Inferior parietal cortex (tissue), 1 donor: ENCODE results near the gene MBNL1.
A peak's percentile ranks its signal among the peaks of the same experiment; 100 is the strongest.

Experiments
- DNase-seq: peaks from one replicate; pipeline ENCODE4 v3.0.0-alpha.2; 2016; ENCODE audit errors: extremely low spot score

Gene MBNL1

DNA sequence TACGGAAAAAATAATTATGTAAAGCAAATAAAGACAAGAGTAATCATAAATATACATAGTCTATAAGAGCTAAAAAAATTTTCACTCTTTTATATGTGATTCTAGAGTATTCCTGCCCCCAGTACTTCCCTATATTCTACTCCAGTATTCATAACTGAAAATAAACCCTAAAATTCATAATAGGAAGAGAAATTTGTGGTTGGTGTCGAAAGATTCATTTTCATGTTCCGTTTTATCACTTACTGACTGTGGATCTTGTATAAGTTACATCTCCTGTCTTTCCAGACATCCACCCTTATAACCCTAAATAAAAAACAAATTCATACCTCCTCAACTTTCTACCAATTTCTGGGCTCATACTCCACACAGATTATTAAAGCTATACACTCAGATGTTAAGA, 16.0 kb upstream of the MBNL1 start:
- DNase-seq, result no peak

DNA sequence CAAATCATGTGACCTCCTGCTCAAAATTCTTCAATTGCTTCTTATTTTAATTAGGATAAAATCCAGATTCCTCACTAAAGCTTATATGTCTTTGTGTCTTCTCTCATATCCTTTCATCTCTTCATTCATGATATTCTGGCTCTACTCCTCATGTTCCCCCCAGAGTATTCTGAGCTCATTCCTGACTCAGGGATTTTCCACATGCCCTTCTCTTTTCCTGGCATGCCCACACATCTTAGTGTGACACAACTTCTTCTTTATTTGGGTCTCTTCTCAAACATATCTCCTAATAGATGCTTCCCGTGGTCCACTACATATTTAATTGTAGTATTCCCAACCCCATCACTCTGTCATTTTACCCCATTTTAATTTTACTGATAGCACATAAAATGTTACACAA, 15.2 kb upstream of the MBNL1 start:
- DNase-seq, result no peak

DNA sequence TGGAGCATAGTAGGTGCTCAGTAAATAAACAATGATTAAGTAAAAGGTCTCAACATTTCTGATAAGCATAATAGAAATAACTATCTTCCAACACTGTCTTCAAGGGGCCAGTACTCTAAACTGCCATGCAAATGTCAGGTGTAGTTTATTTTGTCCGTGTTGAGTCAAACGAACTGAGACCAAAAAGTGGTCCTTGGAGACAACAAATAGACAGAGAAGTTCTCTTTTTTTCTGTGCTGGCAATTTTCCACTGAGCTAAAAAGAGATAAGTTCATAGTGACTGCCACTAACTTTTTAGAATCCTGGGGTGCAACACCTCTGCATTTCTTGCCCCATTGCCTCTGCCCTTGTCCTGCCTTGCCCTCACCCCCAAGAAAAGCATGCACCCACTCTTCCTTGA, 14.7 kb upstream of the MBNL1 start:
- DNase-seq, result no peak

DNA sequence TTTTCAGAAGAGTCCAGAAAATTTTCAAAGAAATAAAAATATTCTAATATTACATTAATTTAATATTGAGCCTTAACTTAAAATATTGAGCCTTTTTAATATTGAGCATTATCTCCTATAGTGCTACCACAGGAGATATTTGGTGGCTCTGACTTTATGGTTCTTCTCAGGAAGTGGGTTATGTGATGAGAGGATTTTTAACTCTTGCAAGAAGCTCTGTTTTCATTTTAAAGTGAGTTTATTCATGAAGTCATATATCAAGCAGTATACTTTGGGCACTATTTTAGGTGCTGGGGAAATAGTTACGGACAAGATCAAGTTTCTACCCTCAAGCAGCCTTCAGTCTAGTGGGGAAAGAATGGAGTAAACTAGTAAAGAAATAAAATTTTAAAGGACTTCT, 13.4 kb upstream of the MBNL1 start:
- DNase-seq, result no peak

DNA sequence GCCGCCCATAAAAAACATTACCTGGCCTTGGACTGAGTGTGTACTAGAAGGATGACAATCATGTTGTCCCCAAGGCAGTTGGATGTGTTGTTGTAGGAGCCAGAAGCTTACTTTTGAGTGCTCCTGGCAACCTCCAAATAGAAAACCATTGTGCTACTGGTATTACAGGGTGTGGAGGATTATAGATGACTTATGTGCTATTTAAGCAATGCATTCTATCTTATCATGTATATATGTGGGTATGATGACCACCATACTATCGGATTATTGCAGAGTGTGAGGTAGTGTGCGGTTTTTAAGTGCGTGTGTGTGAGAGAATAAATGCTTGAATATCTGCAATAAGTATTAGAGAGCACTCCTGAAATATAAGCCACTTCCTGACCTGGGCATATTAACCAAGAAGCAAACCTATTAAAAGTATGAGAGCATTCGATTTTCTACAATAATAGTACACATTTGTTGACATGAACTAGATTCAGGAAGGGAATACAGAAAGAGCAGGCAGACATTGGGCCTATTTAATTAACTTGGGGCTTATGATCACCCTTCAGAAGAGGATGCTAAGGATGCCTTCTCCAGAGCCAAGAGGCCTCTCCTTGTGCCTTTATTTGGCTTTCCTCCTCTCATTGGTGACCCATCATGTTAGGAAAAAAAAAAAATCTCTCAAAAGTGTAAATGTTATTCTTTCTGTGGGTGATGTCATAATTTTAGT, 11.7 kb upstream of the MBNL1 start:
- no peak for DNase-seq

DNA sequence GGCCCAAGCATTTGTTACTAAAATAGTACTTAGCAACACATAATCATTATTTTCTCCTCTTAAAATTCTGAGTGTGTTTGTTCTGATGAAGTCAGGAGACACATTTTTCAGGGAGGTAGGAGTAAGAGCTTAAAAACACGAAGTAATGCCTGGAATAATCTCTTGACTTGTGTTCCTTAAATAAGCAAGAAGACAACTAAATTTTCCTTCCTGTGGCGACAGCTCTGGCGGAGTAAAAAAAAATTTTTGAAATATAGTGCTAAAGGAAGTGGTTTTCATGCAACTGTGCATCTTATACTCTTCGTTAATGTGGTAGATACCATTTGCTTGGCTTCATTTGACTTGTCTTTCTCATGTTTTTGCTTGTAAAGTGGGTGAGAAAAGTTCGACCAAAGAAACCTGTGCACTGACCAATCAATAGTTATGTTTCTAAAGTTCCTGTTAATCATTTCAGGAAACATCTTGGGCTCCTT, 11.1 kb upstream of the MBNL1 start:
- DNase-seq, result no peak

DNA sequence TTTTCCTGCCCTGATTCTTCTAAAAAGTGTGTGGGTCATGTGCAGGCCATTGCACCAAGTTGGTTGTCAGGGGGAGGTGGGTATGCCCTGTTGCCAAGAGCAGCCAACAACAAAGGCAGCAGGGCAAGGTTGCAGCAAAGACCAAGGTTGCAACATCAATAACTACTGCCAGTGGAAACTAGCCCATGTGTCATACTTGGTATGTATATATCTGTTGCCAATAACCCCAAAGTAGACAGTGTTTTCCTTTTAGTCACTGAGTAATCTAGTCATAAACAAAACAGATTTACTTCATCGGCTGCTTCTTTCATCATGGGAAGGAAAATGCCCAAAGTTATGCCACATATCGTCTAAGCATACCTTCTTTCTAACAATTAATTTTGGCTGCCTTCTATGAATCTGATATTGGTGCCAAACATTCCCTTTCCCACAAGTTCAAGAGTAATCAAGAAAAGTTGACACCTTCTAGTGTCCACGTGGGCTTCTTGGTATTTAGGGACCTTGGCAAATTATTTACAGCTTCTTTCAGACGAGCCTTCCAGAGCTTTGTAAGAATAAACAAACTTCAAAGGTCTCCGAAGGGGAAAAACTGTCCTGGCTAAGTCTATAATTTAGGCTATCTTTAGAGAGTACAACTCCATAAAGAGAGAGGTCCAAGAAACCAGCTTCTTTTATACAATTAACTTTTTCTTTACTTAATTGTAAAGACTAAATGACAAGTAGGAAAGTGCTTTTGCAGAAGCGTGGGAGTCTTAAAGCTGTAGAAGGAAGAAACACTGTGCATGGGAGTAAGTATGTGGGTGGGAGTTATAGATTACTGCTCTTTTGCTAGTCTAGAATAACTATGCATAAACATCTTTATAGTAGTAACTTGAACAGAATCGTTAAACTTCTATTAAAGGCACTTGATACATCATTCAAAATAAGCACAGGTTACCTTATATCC, 10.0 kb upstream of the MBNL1 start:
- DNase-seq, result no peak

DNA sequence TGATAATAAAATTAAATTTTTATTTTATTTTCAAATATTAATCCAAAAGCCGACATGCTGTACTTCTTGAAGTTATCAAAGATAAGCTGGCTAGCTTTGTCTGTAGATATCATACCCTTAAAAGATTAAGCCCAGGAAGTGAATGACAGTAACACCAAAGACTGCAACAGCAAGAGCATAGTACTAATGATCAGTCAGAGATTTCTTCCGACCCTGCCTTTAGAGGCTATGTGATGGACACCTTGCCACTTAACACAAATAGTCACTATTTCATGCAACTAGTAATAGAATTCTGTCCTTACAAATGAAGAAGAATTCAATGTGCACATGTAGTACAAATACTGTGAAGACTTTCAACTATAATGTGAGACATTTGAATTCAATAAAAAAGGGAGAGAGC, 9.3 kb upstream of the MBNL1 start:
- no peak for DNase-seq

DNA sequence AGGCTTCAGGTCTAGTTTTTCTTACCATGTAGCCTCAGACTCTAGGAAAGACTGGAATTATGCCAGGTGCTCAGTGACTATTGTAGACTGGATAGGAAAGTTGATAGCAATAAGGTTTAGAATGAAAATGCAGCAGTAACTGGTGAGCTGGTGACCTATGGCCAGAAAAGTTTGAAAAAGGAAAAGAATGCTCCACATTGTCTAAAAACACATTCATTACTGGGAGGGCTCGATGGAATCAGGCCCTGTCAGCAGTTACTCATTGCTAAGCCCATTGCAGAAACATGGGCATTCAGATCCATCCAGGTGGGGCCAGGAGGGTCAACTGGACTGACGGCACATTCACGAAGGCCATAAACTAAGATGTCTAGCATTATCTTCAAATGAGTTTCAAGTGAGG, 8.7 kb upstream of the MBNL1 start:
- no peak for DNase-seq

DNA sequence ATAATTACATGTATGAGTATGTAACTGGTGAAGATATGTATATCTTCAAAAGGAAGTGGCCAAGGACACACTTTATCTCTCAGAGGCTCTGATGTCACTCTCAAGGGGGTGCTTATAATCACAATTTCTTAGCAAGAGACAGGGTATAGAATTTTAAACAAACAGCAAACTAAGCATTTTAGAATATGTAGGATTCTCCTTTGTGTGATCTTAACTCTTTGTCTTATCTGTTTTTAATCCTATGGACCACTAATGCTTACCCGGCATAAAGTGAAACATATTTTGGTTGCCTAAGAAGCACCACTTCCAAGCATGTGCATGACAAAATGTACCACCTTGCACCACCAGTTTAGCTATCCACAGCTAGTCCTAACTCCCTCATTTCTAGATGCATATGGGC, 8.2 kb upstream of the MBNL1 start:
- DNase-seq, result no peak

DNA sequence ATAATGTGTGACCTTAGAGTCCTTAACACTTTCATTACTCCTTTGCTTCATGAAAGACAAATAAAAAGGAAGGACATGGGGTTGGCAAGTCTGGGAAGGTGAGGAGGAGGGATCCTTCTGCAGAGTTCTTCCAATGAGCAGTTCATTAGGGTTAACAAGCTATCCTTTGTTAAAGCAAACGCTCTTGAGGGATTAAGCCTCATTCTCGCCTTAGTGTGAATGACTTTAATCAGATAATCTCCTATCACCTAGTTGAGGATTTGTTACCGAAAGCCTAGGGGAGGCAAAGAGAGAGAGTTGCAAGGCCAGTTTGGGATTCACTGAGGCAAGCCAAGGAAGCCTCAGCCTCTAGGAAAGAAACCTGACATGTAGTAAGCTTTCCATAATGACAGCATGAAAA, 7.4 kb upstream of the MBNL1 start:
- DNase-seq, result no peak

DNA sequence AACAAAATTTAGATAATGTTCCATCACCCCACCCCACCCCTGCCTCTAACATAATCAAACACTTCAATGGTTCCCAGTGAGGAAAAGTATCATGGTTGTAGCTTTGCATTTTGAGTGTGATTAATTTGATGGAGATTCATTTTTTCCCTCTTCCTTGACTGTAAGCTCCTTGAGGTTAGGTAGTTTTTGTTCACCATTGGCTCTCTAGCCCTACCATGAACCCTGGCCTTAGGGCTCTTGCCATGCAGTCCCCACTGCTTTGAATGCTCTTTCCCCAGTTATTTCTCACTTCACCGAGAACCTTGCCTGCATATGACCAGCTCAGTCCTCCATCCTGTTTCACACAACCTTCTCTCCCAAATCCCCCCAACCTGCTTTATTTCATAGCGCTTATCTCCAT, 5.0 kb upstream of the MBNL1 start:
- no peak for DNase-seq

DNA sequence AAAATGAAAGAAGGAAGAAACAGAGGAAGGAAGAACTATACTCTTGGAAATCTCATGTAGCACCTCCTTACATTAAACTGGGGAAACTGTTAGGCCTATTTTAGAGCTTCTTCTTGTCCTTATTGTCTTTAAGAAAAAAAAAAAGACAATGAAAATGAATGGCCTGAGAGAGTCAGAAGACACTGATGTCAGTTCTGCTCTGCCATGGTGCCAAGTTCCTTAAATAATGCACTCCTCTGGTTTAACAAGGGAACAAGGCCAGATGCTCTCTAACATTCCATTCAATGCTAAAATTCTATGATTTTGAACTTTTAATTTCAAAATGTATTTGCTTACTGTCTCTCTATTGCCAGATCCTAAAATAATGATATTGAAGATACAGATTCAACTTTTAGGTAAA, 4.4 kb upstream of the MBNL1 start:
- DNase-seq, result no peak

DNA sequence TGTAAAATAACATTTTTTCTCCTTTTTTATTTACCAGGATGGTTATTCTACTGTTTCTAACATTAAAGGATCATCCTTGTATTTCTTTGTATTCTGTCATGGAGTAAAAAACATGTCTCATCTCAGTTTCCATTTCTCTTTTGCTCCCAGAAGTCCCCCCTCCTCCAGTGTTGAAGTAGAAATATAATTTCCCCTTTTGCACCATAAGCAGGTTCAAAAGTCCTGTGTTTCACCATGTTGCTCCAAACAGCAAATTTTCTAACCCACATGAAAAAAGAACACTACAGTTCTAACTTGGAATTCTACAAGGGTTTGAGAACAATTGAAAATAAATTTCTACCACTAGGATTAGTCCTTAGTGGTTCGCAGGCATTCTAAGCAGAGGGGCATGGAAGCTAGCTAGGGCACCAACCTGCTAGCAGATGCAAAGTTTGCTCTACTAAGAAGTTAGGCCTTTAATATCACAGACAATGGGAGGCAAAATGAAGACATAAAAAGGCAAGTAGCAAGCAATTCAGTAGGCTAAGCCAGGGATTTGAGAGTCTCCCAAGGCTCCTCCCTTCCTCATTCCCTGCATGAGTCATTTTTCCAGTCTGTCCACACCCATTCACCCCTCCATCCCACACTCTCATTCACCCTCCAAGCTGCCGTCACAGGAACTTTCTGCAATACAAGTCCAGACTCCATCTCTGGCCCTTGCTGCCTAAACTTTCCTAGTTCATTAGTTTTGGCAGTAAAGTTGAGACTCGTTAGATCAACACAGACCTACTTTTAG, 2.3 kb upstream of the MBNL1 start:
- DNase-seq, result peak; percentile 32

DNA sequence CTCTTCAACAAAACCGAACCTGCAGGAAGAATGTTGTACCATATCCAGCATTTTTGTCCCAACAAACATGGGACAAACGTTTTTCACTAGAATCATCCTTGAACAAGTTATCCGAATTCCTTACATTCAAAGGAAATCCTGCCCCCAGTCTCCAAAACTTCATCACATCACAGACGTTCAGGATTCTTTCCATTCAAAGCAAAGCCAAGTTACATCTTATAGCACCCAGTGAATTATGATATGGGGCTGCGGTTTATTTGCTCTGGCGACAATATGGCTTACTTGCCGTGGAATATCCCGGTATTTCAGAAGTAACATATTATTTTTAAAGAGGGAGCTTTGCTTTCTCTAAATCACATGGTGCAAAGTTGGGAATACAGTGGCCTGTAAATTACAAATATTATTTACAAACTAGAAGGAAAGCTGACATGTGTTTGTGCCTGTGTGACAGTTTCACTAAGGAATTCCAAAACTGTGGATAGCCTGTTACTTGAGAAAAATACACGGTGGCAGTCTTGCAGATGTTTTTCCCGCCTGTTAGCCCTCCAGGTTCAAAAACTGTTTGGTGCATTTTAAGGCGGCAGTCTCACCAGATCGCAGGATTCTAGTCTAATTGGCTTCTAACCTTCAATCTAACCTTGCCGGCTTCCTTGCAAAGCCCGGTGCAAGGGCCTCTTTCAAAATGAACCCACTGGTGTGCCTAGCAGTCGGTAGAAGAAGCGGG, 736 bp upstream of the MBNL1 start:
- DNase-seq, result peak; percentile 60

DNA sequence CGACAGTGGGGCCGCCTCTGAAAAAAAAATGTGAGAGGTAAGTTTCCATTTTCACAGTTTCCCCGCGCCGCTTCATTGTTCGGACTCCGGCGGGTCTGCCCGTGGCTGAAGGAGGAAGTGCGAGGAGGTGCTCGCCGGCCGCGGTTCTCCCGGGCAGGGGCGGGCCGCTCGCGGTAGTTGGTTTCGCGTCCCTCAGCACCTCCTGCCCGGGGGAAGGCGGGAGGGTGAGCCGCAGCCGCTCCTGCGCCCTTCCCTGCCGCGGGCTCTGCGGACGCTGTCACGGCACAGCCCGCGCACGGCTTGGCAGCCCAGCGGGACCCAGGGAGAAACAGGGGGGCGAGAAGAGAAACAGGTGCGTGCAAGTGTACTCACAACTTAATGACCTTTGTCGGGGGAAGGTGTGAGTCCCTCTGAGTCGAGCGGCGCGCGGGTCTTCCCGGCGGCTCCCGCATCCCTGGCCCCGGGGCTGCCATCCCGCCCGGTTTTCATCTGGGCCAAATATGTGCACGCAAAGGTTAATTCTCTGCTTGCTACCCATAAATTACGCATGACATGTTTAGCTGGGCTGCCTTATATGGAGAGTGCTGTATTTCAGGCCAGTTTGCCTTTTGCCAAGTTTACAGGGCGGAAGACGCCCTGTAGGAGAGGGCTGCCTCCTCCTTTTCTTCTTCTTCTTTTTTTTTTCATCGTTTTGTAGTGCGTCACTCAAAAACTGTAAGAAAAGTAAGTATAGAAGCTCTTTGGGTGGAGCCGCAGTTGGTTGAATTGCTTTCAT, 514 bp downstream of the MBNL1 start:
- DNase-seq, result peak; percentile 61

DNA sequence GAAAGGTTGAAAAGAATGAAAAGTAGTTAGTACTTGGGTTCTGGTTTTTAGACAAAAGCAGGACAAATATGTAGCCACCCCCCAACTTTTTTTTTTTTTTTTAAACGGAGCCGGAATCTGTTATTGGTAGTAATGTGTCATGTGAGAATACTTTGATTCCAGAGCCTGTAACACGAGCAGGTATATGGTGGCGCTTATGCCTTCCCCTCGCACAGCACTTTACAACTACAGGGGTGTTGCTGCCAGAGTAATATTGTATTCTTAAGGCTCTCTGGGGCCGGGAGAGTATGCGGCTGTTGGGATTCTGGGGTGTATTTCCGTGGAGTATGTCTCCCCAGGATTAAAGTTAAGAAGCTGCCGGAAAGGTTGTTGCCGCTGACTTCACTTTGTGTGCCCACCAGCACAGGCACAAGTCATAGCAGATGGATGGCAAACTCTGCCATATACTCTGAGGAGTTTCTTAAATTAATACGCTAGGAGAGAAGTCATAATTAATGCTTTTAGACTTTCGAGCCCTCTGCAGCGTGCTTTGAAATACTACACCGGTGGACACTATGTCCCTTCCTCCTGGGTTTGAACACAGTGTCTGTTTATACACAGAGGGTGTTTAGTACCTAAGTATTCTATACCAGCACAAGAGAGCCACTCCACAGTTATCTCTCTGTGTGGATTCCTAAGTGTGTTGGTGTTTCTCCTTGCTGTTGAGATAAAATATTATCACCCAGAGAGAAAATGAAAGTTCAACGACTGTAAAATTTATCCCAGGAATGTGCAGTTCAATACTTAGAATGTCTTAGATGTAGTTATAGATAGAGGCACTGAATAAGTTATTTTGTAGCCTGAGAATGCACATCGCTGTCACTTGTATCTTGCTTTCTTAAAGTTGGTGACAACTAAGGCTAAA, 1.4 kb downstream of the MBNL1 start:
- peak; percentile 66 for DNase-seq

DNA sequence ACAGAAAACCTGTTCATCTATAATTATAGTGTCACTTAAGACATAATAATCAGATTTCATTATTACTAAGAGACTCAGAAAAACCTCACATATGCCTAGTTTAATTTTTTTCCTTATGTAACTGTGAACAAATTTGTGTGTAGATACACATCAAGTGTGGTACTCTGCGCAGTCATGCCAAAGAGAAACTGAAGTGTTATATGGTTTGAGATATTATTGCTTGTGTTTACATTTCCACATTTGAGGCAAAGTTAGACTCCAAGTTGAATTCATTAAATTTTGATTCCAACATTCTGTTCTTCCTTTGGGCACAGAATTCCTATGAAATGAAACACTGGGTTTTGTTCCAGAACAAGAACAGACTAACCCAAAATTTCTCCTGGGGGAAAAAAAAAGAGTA, 2.2 kb downstream of the MBNL1 start:
- DNase-seq, result peak; percentile 58

DNA sequence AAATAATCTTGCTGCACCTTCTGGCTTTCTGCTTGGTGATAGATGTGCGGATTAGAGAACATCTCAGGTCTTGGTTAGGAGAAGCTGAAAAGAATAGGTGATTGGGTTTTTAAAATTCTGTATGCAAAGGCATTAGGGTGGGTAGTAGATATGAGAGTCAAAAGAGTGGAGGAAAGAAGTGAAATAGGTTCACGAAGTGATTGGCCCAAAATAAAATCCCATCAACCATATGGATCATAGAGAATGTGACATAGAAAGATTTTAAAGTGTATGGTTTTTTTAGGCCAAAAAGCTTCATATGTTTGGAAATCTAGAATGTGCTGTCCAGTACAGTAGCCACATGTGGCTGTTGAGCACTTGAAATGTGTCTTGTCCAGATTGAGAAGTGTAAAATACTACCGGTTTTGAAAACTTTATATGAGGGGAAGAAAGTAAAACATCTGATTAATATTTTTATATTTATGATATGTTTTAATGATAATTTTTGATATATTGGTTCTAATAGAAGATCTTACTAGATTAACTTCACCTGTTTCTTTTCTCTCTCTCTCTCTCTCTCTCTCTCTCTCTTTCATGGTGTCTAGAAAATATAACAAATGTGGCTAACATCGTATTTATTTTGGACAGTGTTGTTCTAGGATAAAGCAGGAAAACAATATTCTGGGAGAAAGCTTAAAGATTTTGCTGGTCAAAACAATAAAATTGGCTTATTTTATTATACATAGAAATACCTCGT, 2.9 kb downstream of the MBNL1 start:
- DNase-seq, result peak; percentile 20
